OCI-LY7 (cell line): Measurements from ENCODE around the gene CDH23. TPM values are rescaled to one million over a fixed set of nuclear protein-coding genes. Genes with fewer than 3 reads are reported as not detected.

Source experiments
- BruUV-seq: library from RNA; stranded (reverse); fragments of 400-500 nt; replicated peaks from 2 replicates; lab custom pipeline; 2021; lab: Mats Ljungman, UMichigan
- CTCF ChIA-PET: fragments of 300-600 bp; sonication (Branson Sonifier 250); formaldehyde crosslinking; loops from one replicate; lab custom pipeline; 2022; ENCODE audit warnings: antibody characterized with exemption; ENCODE audit not compliant: unreplicated experiment; lab: Charles Lee
- POLR2A ChIA-PET: fragments of 300-600 bp; sonication (Branson Sonifier 250); formaldehyde crosslinking; loops from one replicate; lab custom pipeline; 2022; ENCODE audit warnings: antibody characterized with exemption; lab: Charles Lee
- DNase-seq: peaks from one replicate; pipeline ENCODE4 v3.0.0-alpha.2; 2015; ENCODE audit warnings: low spot score
- H2AFZ ChIP-seq: fragments of 200-600 bp; sonication (generic), shearing (Covaris generic); 2 replicates; pipeline ENCODE4 v1.6.1; 2014; ENCODE audit warnings: mild to moderate bottlenecking, antibody characterized with exemption, low read length, moderate library complexity
- H3K27ac ChIP-seq: fragments of 200-600 bp; sonication (generic); 2 replicates; pipeline ENCODE4 v1.5.1; 2014; ENCODE audit warnings: mixed run types, low read depth, mild to moderate bottlenecking, moderate library complexity, low read length, inconsistent platforms; ENCODE audit not compliant: poor library complexity, severe bottlenecking
- H3K36me3 ChIP-seq: fragments of 200-600 bp; sonication (generic); 2 replicates; pipeline ENCODE4 v1.6.1; 2014; ENCODE audit warnings: mild to moderate bottlenecking, antibody characterized with exemption, low read length, moderate library complexity, mixed read lengths; ENCODE audit not compliant: insufficient read depth
- H3K4me1 ChIP-seq: fragments of 200-600 bp; sonication (generic); 2 replicates; pipeline ENCODE4 v1.5.1; 2014; ENCODE audit warnings: mild to moderate bottlenecking, low read length; ENCODE audit not compliant: insufficient read depth, poor library complexity, severe bottlenecking
- H3K4me2 ChIP-seq: fragments of 200-600 bp; sonication (generic); 2 replicates; pipeline ENCODE4 v1.6.1; 2014; ENCODE audit warnings: mild to moderate bottlenecking, low read length
- H3K4me3 ChIP-seq: fragments of 200-600 bp; sonication (generic); 2 replicates; pipeline ENCODE4 v1.5.1; 2014; ENCODE audit warnings: mild to moderate bottlenecking, low read depth, low read length; ENCODE audit not compliant: poor library complexity, severe bottlenecking
- H3K79me2 ChIP-seq: fragments of 200-600 bp; sonication (generic); 2 replicates; pipeline ENCODE4 v1.6.1; 2016; ENCODE audit warnings: low read depth, mild to moderate bottlenecking, low read length, moderate library complexity, mixed read lengths; ENCODE audit not compliant: insufficient read depth
- H3K9me2 ChIP-seq: fragments of 200-600 bp; sonication (generic); 2 replicates; pipeline ENCODE4 v1.6.1; 2016; ENCODE audit warnings: mild to moderate bottlenecking, low read length, mixed read lengths; ENCODE audit not compliant: insufficient read depth
- H3K9me3 ChIP-seq: fragments of 200-600 bp; sonication (generic); 2 replicates; pipeline ENCODE4 v1.6.1; 2014; ENCODE audit warnings: mild to moderate bottlenecking, mixed run types, low read length, mixed read lengths
- H4K20me1 ChIP-seq: fragments of 200-600 bp; sonication (generic); 2 replicates; pipeline ENCODE4 v1.6.1; 2014; ENCODE audit warnings: mild to moderate bottlenecking, antibody characterized with exemption, low read length, moderate library complexity, mixed read lengths; ENCODE audit not compliant: insufficient read depth
- EZH2phosphoT487 ChIP-seq: fragments of 200-600 bp; sonication (generic); IDR thresholded peaks from 2 replicates; pipeline ENCODE4 v1.6.1; 2018; ENCODE audit warnings: low read depth, borderline replicate concordance, mild to moderate bottlenecking, mixed run types, antibody characterized with exemption, low read length, moderate library complexity, mixed read lengths
- intact Hi-C: fragments of 100-400 bp; cut with micrococcal nuclease; formaldehyde crosslinking; loops from one replicate; pipeline ENCODE4 v1.10.0; 2022; ENCODE audit not compliant: unreplicated experiment
- total RNA-seq, 2 experiments: library from RNA; depleted of rRNA in 1 of 2; stranded (reverse); fragments of >200 nt in 1 of 2; shearing (Covaris generic) in 1 of 2; gene quantifications; 2 replicates each; pipeline ENCODE4 v1.2.3, GENCODE V29; 2014 to 2022
- TF ChIP-seq, protein P1 (sequence below): fragments of 200-600 bp; sonication (generic); conservative IDR thresholded peaks from 2 replicates; pipeline ENCODE4 v1.5.1; 2014; ENCODE audit warnings: mild to moderate bottlenecking, antibody characterized with exemption, low read length, moderate library complexity, mixed read lengths

CDH23 gene
- total RNA-seq, 2 experiments from 2014 or later = 0.92 to 9.9 TPM

DNA sequence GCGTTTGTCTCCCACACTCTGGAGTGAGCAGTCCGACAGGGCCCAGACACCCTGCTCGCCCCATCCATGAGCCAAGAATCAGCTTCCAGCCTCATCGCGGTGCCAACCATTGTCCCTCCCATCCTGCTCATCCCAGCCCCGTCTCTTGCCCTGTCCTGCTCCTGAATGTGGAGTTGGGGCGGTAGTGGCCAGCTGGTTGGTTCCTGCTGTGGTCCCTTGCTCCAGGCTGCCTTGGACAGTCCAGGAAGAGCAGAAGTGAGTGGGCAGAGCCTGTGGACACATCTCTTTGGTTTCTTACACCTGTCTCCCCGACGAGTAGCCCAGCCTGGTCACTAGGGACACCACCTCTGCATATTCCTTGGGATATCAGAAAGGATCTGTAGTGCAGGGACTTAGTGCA lies 63.9 kb downstream of the CDH23 start:
- H3K4me1 ChIP-seq = no peaks in the 10 kb centered on the region
- no peaks in the 10 kb centered on the region for H3K9me2 ChIP-seq
- no peaks in the 10 kb centered on the region for H3K9me3 ChIP-seq
- no TSS peak for BruUV-seq
- no peak overlapping the region for H3K4me2 ChIP-seq
- no peak overlapping the region for H2AFZ ChIP-seq
- H3K36me3 ChIP-seq = no peaks in the 10 kb centered on the region
- no peaks in the 10 kb centered on the region for H4K20me1 ChIP-seq
- ChIA-PET POLR2A (no interaction called here), CTCF (interaction anchor here (0.9 kb wide), 1 partner anchor 17 kb away, joined by 3 read pairs; no protein-coding TSS in a partner anchor)
- intact Hi-C loops = no loop called here
- no peak overlapping the region for H3K4me3 ChIP-seq
- H3K27ac ChIP-seq = no peak overlapping the region
- no peak for DNase-seq
- no peaks in the 10 kb centered on the region for H3K79me2 ChIP-seq
- TF ChIP-seq EZH2phosphoT487 = no peak
- TF ChIP-seq, protein P1, sequence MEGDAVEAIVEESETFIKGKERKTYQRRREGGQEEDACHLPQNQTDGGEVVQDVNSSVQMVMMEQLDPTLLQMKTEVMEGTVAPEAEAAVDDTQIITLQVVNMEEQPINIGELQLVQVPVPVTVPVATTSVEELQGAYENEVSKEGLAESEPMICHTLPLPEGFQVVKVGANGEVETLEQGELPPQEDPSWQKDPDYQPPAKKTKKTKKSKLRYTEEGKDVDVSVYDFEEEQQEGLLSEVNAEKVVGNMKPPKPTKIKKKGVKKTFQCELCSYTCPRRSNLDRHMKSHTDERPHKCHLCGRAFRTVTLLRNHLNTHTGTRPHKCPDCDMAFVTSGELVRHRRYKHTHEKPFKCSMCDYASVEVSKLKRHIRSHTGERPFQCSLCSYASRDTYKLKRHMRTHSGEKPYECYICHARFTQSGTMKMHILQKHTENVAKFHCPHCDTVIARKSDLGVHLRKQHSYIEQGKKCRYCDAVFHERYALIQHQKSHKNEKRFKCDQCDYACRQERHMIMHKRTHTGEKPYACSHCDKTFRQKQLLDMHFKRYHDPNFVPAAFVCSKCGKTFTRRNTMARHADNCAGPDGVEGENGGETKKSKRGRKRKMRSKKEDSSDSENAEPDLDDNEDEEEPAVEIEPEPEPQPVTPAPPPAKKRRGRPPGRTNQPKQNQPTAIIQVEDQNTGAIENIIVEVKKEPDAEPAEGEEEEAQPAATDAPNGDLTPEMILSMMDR = no peak

GRCh38 chr10:71461457-71461856 lies 64.7 kb downstream of the CDH23 start:
- Histone ChIP-seq H4K20me1 (no peaks in the 10 kb centered on the region), H3K9me2 (no peaks in the 10 kb centered on the region), H3K4me1 (no peaks in the 10 kb centered on the region), H3K36me3 (no peaks in the 10 kb centered on the region), H3K9me3 (no peaks in the 10 kb centered on the region), H3K4me3 (no peak overlapping the region), H3K79me2 (no peaks in the 10 kb centered on the region), H3K4me2 (no peak overlapping the region), H2AFZ (no peak overlapping the region), H3K27ac (no peak overlapping the region)
- ChIA-PET CTCF (no interaction called here), POLR2A (no interaction called here)
- no peak for TF ChIP-seq EZH2phosphoT487
- TF ChIP-seq, protein P1 = no peak
- intact Hi-C loops = no loop called here
- DNase-seq = no peak
- no TSS peak for BruUV-seq

GRCh38 chr10:71462062-71462935 lies 65.6 kb downstream of the CDH23 start:
- Histone ChIP-seq H3K4me3 (no peak overlapping the region), H3K9me2 (no peaks in the 10 kb centered on the region), H3K79me2 (no peaks in the 10 kb centered on the region), H2AFZ (no peak overlapping the region), H4K20me1 (no peaks in the 10 kb centered on the region), H3K4me1 (no peaks in the 10 kb centered on the region), H3K9me3 (no peaks in the 10 kb centered on the region), H3K36me3 (no peaks in the 10 kb centered on the region), H3K27ac (no peak overlapping the region), H3K4me2 (no peak overlapping the region)
- ChIA-PET CTCF (no interaction called here), POLR2A (no interaction called here)
- no peak for TF ChIP-seq EZH2phosphoT487
- TF ChIP-seq, protein P1 = no peak
- intact Hi-C loops = no loop called here
- DNase-seq = no peak
- BruUV-seq = no TSS peak
